Stimulated activated CD4-positive, alpha-beta T cell treated with anti-CD3 and anti-CD28 coated beads, TNF-alpha, amount 100 ng/mL, for 1 hour (primary cell): ENCODE data around the gene ATP5ME.
"Not testable (repeated sequence)": the region's sequence is repeated elsewhere in the genome, so short reads cannot be mapped to it uniquely, and the experiment has no call there.

Experiments used
- DNase-seq, 3 donors: peaks; one replicate each; pipeline ENCODE4 v3.0.0-alpha.2; 2020; ENCODE audit warnings: low read depth in 3 of 3, low spot score in 1 of 3

The ATP5ME gene

GRCh38 chr4:657338-657833, 16.7 kb downstream of the ATP5ME start:
- DNase-seq = no peak

DNA sequence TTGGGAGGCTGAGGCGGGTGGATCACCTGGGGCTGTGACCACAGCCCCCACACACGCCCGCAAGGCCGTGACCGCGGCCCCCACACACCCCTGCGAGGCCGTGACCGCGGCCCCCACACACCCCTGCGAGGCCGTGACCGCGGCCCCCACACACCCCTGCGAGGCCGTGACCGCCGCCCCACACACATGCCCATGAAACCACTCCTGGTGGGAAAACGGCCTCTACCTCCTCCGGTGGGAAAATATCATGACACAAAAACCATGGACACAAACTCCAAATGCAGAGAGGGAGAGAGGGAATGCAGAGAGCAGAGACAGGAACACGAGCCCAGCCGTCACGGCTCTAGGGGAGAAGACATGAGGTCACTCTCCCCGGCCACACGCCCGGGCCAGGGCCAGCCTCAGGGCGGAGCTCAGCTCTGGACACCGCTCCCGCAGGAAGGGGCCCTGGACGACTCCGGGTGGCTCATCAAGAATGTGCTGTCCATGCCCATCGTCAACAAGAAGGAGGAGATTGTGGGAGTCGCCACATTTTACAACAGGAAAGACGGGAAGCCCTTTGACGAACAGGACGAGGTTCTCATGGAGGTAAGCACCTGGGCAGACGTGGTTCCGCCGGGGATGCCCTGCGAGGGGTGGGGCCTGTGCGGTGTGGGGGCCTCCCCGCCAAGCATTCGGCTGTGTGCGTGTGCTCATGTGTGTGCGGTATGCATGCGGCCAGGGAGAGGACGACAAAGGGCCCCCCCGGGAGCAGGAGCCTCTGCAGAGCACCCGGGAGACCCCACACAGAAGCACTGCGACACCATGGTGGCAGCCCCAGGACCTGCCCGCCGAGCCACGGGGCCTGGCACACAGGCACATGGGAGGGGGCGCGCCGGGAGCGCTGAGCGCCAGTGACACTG, 17.4 kb downstream of the ATP5ME start:
- DNase-seq = no peak

DNA sequence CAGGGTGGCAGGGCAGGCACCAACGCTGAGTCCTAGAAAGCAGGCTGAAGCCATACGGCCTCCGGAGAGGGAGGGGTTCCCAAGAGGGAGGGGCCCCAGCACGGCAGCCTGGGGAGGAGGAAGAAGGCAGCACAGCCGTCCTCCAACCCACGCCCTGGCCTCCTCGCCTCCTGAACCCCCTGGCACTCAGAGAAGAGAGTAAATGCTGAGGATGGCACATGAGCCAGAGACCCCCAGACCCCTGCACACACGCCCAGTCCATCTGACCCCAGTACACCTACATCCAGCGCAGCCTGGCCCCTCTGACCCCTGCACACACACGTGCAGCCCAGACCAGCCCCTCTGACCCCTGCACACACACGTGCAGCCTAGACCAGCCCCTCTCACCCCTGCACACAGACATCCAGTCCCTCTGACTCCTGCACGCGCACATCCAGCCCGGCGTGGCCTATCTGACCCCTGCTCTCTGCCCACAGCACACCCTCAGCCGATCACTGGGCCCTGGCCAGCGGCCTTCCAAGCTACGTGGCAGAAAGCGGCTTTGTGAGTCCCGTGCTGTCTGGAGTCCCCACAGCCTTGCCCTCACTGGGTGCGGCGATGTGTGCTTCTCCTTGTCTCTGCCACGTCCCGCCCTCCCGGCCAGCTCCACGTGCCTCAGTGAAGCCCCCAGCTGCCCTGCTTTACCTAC, 18.5 kb downstream of the ATP5ME start:
- no peak for DNase-seq

DNA sequence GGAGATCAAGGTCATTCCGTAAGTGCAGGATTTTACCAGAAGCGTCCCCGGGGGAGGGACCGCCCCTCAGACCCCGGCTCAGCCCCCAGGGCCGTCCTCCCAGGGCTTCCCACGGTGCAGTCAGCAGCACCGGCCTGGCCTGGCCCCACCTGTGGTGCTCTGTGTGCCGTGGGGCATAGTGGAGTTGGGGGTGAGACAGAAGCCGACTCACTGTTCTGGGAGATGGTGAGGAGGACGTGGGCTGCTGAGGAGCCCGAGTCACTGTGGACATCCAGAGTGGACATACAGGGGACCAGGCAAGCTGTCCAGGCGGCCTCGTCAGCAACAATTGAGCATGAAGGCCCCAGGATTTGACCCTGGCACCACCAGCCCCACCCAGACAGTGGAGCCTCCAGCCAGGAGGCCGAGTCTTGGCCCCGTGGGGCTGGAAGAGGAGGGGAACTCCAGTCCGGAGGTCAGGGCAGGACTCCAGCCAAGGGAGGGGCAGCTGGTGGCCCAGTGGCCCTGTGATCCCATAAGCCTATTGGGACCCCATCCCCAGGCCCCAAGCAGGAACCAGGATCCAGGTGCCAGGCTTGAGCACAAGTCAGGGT, 19.1 kb downstream of the ATP5ME start:
- no peak for DNase-seq

DNA sequence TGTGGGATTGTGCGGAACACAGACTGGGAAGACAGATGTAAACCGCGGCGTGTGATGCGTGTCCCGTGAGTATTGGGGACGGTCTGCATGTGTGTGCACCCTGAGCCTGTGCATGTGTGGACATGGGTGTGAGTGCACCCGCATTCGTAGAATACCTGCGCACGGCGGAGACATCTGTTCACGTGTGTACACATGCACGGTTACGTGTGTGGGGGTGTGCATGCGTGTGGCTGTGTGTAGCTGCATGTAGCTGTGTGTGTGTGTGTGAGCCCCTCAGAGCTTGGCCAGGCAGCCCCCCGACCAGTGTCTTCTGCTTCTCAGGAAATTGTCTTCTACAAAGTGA, 19.6 kb downstream of the ATP5ME start:
- DNase-seq = no peak

DNA sequence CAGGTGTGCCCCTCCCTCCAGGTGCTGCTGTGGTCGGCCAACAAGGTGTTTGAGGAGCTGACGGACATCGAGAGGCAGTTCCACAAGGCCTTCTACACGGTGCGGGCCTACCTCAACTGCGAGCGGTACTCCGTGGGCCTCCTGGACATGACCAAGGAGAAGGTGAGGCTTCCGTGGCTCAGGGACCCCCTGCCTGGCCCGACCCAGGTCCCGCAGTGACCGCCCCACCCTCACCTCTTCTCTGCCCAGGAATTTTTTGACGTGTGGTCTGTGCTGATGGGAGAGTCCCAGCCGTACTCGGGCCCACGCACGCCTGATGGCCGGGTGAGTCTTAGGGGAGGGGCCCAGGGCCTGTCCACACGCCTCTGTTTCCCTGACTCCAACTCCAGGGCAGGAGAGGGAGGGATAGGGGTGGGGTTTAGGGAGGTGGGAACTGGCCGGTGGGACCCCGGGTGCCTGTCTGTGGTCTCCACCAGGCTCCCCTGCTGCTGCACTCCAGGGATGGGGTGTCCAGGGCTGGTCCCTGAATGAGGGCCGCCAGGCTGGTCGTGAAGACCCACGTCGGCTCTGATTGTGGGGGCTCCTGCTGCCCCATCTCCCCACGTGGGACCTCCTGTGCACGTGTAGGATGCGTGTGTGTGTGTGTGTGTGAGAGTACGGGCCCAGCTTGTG, 20.1 kb downstream of the ATP5ME start:
- DNase-seq = no peak

DNA sequence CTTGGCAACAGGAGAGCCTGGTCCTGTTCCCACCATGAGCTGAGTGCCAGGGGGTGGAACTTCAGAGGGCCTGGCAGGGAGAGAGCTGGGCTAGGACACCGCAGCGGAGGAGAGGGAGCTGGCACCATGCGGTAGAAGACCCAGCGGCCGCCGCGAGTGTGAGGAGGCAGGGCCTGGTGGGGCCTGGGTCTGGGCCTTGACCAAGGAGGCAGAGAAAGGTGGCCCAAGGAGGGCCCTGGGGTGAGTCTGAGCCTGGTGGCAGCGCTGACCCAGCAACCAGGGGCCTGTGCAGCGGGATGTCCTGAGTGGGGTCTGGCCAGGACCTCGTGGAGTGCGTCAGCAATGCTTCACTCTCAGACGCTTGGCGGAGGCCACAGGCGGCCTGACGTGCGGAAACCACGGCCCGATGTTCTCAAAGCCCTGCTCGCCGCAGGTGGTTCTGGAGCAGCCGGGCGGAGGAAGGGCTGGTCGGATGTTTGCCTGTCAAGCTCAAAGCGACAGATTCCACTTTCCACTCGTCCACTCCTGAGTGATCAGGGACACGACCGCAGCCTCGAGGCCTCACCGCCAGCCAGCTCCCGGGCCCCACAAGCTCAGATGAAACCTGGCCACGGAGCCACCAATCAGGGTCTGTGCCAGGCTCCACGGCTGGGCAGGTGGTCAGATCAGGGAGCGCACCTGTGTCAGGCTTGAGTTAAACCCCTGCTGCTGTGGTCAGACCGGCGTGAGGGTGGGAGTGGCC, 20.8 kb downstream of the ATP5ME start:
- no peak for DNase-seq

GRCh38 chr4:651884-652642, 22.0 kb downstream of the ATP5ME start:
- no peak for DNase-seq

GRCh38 chr4:650951-651883, 22.9 kb downstream of the ATP5ME start:
- no peak for DNase-seq

DNA sequence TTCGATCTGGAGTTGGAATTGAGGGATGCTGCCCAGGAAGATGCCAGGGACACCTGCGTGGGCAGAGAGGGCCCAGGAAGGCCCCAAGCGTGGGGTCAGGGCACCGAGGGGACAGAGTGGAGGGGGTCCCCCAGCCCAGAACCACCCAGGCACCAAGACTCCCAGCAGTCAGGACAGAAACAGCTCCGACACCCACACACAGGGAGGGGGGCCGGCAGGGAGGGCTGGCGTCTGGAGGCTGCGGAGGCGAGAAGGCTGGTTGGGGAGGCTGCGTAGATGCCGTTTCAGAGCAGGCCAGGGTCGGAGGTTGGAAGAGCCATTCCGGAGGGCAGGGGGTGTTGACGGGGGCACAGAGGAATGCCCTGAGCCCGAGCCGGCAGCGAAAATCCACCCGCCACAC, 23.6 kb downstream of the ATP5ME start:
- no peak for DNase-seq

DNA sequence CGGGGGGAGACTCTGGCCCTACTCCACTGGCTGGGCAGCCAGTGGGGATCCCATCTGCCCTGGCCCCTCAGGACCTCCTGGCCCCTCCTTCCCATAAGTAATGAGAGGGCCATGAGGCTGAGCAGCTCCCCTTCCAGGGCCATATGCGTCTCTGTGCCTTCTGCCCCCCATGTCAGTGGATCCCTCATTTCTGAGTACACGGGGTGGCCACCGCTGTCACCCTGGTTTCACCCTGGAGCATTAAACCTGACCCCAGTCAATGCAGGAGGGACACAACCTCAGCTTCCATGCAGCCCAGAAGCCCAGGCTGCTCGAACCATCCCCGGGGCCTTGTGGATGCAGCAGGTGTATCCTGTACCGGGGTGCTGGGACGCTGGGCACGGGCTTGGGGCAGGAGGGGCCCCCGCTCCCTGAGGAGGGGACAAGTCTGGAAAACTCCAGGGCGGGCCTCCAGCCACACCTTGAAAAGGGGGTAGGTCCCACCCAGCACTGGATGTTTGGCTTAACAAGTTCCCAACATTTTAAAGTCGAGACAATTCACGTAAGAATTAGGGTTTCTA, 24.2 kb downstream of the ATP5ME start:
- no peak for DNase-seq

GRCh38 chr4:649293-649625, 24.8 kb downstream of the ATP5ME start:
- DNase-seq = no peak

- DNase-seq = no peak
These were observed 25.3 kb downstream of the ATP5ME start for GRCh38 chr4:648579-649292.

DNA sequence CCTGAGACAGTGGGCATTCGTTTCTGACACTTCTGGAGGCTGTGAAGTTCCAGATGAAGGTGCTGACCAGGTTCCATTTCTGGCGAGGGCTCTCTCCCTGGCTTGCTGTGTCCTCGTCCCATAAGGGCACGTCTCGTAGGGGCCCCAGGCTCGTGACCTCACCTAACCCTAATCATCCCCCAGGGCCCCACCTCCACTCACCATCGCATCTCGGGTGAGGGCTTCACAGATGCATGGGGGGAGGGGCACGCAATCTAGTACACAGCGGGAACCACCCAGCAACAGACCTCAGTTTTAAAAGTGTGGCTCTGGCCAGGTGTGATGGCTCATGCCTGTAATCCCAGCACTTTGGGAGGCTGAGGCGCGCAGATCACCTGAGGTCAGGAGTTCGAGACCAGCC, 26.6 kb downstream of the ATP5ME start:
- no peak for DNase-seq

GRCh38 chr4:646460-646859, 27.6 kb downstream of the ATP5ME start:
- peak in 1 of 3 donors; percentile 17 for DNase-seq

- not testable (repeated sequence) for DNase-seq
These were observed 31.7 kb downstream of the ATP5ME start for GRCh38 chr4:642366-642765.

GRCh38 chr4:637536-638280, 36.4 kb downstream of the ATP5ME start:
- no peak for DNase-seq
